ENCODE data around the gene YIF1B. TPM values are rescaled to one million over a fixed set of nuclear protein-coding genes. Genes with fewer than 3 reads are reported as not detected.

Gene YIF1B
- total and polyA plus RNA-seq, 9 of the 15 experiments (the other 6 are each of a cell fraction or from before 2014, with no cell fraction given): 8.5 to 586 (median 323) TPM

DNA sequence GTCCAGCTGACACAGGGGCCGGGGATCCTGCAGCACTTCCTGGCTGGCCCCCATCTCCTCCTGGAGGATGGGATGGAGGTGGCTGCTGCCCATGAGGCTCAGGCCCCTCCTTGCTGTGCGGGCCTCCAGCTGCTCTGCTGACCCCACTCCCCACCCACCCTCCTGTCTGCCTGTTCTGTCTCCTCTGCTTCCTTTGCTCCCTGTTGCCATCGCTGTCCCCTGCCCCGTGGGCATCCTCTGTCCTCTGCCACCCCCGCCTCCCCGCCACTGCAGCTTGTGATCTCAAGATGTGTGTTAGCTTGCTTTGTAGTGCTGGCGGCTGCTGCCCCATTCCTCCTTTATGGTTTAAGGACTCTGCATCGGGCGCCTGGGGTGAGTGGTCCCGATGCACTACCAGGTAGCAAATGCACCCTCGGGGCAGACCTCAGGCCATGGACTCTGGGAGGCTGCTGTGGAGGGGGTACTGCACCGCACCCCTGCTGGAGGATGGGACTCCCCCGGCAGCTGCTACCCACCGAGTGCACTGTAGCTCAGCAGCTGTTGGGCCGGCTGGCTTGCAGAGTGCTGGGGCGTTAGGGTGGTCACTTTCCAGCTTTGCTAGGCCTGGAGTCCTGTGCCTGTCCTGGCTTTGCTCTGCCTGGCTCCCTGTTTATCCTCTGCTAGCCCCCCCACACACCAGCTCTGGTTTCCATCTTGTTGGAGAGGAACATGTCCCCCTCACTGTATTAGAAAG, 27.5 kb downstream of the YIF1B start:
- POLR2A ChIA-PET: interaction anchor here (1.5 to 1.9 kb wide), 2 partner anchors 9 to 14 kb away, joined by 5 to 7 read pairs; no protein-coding TSS in a partner anchor
- BruUV-seq (replicated peaks): no TSS peak

More for the DNA sequence above, 27.5 kb downstream of the YIF1B start:
- Histone ChIP-seq H3K9ac (ENCODE audit: insufficient read depth in 1 of 2, low read depth in 2 of 2, low read length in 2 of 2) (peak overlapping the region in 1 of 2 experiments; percentile 43; a peak in 1 of 4 replicates), H3K27ac (ENCODE audit: extremely low read depth, low read depth, low read length) (no peak overlapping the region), H3K4me3 (no peak overlapping the region), H3K9me1 (ENCODE audit: control insufficient read depth, insufficient read depth, low read length) (no peaks in the 10 kb centered on the region), H3K9me3 (replicated peaks; ENCODE audit: control insufficient read depth, insufficient read depth, low read depth, low read length) (no peaks in the 10 kb centered on the region), H3K4me1 (replicated peaks in 1 of 2; ENCODE audit: control insufficient read depth in 2 of 2, insufficient read depth in 2 of 2, low read length in 2 of 2) (peaks cover 0 to 31% of the 10 kb centered on the region in 2 experiments; a peak in 3 of 5 replicates), H3K4me2 (ENCODE audit: insufficient read depth, low read length) (no peak overlapping the region), H3K27me3 (ENCODE audit: control insufficient read depth in 2 of 2, insufficient read depth in 2 of 2, low read length in 2 of 2) (no peaks in the 10 kb centered on the region), H3K36me3 (ENCODE audit: control insufficient read depth, insufficient read depth, low read length) (no peaks in the 10 kb centered on the region), H2AFZ (ENCODE audit: low read depth, low read length) (no peak overlapping the region), H4K20me1 (replicated peaks; ENCODE audit: control insufficient read depth, insufficient read depth, low read length) (no peaks in the 10 kb centered on the region), H3K79me2 (ENCODE audit: control insufficient read depth, insufficient read depth, low read length) (no peaks in the 10 kb centered on the region)
- TF ChIP-seq U2AF2 (optimal IDR thresholded peaks at IDR 0.05; ENCODE audit: low read depth, low read length): no peak
- no peak for TF ChIP-seq ARID1B (IDR thresholded peaks at IDR 0.05)
- no peak for TF ChIP-seq BRD9 (IDR thresholded peaks at IDR 0.05; ENCODE audit: low read depth, partially characterized antibody)
- TF ChIP-seq ZKSCAN3 (CRISPR knock-in tag; IDR thresholded peaks at IDR 0.05): no peak
- TF ChIP-seq, protein P1, sequence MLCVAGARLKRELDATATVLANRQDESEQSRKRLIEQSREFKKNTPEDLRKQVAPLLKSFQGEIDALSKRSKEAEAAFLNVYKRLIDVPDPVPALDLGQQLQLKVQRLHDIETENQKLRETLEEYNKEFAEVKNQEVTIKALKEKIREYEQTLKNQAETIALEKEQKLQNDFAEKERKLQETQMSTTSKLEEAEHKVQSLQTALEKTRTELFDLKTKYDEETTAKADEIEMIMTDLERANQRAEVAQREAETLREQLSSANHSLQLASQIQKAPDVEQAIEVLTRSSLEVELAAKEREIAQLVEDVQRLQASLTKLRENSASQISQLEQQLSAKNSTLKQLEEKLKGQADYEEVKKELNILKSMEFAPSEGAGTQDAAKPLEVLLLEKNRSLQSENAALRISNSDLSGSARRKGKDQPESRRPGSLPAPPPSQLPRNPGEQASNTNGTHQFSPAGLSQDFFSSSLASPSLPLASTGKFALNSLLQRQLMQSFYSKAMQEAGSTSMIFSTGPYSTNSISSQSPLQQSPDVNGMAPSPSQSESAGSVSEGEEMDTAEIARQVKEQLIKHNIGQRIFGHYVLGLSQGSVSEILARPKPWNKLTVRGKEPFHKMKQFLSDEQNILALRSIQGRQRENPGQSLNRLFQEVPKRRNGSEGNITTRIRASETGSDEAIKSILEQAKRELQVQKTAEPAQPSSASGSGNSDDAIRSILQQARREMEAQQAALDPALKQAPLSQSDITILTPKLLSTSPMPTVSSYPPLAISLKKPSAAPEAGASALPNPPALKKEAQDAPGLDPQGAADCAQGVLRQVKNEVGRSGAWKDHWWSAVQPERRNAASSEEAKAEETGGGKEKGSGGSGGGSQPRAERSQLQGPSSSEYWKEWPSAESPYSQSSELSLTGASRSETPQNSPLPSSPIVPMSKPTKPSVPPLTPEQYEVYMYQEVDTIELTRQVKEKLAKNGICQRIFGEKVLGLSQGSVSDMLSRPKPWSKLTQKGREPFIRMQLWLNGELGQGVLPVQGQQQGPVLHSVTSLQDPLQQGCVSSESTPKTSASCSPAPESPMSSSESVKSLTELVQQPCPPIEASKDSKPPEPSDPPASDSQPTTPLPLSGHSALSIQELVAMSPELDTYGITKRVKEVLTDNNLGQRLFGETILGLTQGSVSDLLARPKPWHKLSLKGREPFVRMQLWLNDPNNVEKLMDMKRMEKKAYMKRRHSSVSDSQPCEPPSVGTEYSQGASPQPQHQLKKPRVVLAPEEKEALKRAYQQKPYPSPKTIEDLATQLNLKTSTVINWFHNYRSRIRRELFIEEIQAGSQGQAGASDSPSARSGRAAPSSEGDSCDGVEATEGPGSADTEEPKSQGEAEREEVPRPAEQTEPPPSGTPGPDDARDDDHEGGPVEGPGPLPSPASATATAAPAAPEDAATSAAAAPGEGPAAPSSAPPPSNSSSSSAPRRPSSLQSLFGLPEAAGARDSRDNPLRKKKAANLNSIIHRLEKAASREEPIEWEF (CRISPR knock-in tag; IDR thresholded peaks at IDR 0.05): no peak
- TF ChIP-seq ZNF77 (CRISPR knock-in tag; IDR thresholded peaks at IDR 0.05): no peak
- no peak for TF ChIP-seq ETV5 (CRISPR knock-in tag; IDR thresholded peaks at IDR 0.05; ENCODE audit: low read depth)
- TF ChIP-seq, protein P2, sequence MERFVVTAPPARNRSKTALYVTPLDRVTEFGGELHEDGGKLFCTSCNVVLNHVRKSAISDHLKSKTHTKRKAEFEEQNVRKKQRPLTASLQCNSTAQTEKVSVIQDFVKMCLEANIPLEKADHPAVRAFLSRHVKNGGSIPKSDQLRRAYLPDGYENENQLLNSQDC (CRISPR knock-in tag; IDR thresholded peaks at IDR 0.05): no peak
- TF ChIP-seq RBM25 (IDR thresholded peaks at IDR 0.05; ENCODE audit: low read depth, low read length, severe bottlenecking): no peak
- TF ChIP-seq NR2F6 (CRISPR knock-in tag; IDR thresholded peaks at IDR 0.05): no peak
- intact Hi-C loops (cut with micrococcal nuclease): no loop called here
- ATAC-seq: no peak
- in situ Hi-C loops (cut with MboI): no loop called here
- 62% methylated on average over 16 of the region's 16 CpGs for WGBS (ENCODE audit: insufficient coverage, low coverage, missing lambda C conversion rate)
- DNase-seq (ENCODE audit: extremely low read depth in 1 of 4, low spot score in 3 of 4): no peak
- CTCF ChIA-PET (ENCODE audit: low intra/inter-chr PET ratio): no interaction called here
- FAIRE-seq: no peak

Data from K562 (cell line).